KMS-11 (cell line): Measurements from ENCODE around the gene KRT16.

Experiments used
- H2AFZ ChIP-seq: fragments of 200-600 bp; sonication (generic); 2 replicates; pipeline ENCODE4 v1.6.1; 2016; ENCODE audit warnings: antibody characterized with exemption, mixed run types, low read depth
- H3K27ac ChIP-seq: fragments of 200-600 bp; sonication (generic); 2 replicates; pipeline ENCODE4 v1.6.1; 2016; ENCODE audit warnings: mild to moderate bottlenecking, mixed run types
- H3K27me3 ChIP-seq: fragments of 200-600 bp; sonication (generic); 2 replicates; pipeline ENCODE4 v1.6.1; 2017; ENCODE audit warnings: mild to moderate bottlenecking, low read depth, mixed run types, moderate library complexity; ENCODE audit not compliant: insufficient read depth
- H3K36me3 ChIP-seq: fragments of 200-600 bp; sonication (generic); 2 replicates; pipeline ENCODE4 v1.6.1; 2017; ENCODE audit warnings: mild to moderate bottlenecking, mixed run types; ENCODE audit not compliant: insufficient read depth
- H3K4me1 ChIP-seq: fragments of 200-600 bp; sonication (generic); 2 replicates; pipeline ENCODE4 v1.6.1; 2016; ENCODE audit warnings: mild to moderate bottlenecking, low read depth, mixed run types; ENCODE audit not compliant: poor library complexity, severe bottlenecking
- H3K4me2 ChIP-seq: fragments of 200-600 bp; sonication (generic); 2 replicates; pipeline ENCODE4 v1.7.0; 2016; ENCODE audit warnings: mild to moderate bottlenecking, mixed run types
- H3K4me3 ChIP-seq: fragments of 200-600 bp; sonication (generic); IDR thresholded peaks from 2 replicates; pipeline ENCODE4 v1.6.1; 2017; ENCODE audit warnings: low read depth, low read length, mixed read lengths; ENCODE audit not compliant: insufficient read depth
- H3K79me2 ChIP-seq: fragments of 200-600 bp; sonication (generic); 2 replicates; pipeline ENCODE4 v1.6.1; 2016; ENCODE audit warnings: low read depth, mixed run types; ENCODE audit not compliant: insufficient read depth
- H3K9ac ChIP-seq: fragments of 200-600 bp; sonication (generic); 2 replicates; pipeline ENCODE4 v1.6.1; 2016; ENCODE audit warnings: mild to moderate bottlenecking, mixed run types
- H4K20me1 ChIP-seq: fragments of 200-600 bp; sonication (generic); 2 replicates; pipeline ENCODE4 v1.6.1; 2016; ENCODE audit warnings: mild to moderate bottlenecking, mixed run types; ENCODE audit not compliant: insufficient read depth
- TF ChIP-seq, protein P1 (sequence below): fragments of 200-600 bp; sonication (generic); conservative IDR thresholded peaks from 2 replicates; pipeline ENCODE4 v1.6.1; 2017; ENCODE audit warnings: low read depth, mild to moderate bottlenecking, antibody characterized with exemption, low read length, moderate library complexity, mixed read lengths

Gene KRT16

DNA sequence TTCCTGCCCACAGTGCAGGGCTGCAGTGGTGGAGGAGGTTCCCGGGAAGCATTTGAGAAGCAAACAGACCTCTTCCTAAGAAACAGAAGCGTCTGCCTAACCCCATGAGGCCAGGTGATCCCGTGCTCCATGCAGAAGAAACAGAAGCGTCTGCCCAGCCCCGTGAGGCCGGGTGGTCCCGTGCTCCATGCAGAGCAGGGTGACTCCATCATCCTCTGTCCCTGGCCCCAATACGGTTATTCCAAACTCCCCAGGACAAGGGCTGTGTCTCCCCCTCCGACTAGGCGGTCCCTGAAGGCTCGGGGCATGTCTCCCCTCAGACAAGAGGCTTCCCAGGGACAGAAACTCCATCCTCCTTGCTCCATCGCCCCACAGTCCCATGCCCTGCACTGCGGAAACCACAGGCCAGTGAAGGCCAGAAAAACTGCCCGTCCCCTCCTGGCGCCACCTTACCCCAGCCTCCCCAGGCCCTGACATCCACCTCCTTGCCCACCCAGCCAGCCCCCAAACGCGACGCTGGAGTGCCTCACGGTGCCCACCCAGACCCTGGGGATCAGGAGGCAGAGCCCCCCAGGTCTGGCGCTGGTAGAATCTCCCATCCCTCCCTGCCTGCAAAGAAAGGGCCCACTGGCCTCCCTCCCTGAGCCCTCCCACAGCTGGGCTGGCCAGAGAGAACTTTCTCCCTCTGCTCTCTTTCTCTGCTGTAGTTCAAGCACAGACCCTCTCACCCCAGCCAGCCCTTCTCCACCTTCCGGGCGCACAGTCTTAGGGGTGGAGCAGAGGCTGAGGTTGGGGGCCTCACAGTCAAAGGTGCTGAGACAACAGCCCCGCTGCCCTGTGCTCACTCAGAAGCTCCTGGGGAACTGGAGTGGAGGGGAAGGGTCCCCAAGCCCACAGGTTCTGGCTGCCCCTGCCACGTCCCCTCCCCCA, 42.4 kb upstream of the KRT16 start:
- H3K9ac ChIP-seq = no peak overlapping the region
- H3K4me3 ChIP-seq = no peak overlapping the region
- no peaks in the 10 kb centered on the region for H3K27me3 ChIP-seq
- H3K36me3 ChIP-seq = no peaks in the 10 kb centered on the region
- TF ChIP-seq, protein P1, sequence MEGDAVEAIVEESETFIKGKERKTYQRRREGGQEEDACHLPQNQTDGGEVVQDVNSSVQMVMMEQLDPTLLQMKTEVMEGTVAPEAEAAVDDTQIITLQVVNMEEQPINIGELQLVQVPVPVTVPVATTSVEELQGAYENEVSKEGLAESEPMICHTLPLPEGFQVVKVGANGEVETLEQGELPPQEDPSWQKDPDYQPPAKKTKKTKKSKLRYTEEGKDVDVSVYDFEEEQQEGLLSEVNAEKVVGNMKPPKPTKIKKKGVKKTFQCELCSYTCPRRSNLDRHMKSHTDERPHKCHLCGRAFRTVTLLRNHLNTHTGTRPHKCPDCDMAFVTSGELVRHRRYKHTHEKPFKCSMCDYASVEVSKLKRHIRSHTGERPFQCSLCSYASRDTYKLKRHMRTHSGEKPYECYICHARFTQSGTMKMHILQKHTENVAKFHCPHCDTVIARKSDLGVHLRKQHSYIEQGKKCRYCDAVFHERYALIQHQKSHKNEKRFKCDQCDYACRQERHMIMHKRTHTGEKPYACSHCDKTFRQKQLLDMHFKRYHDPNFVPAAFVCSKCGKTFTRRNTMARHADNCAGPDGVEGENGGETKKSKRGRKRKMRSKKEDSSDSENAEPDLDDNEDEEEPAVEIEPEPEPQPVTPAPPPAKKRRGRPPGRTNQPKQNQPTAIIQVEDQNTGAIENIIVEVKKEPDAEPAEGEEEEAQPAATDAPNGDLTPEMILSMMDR = no peak
- no peak overlapping the region for H3K27ac ChIP-seq
- no peaks in the 10 kb centered on the region for H3K4me1 ChIP-seq
- H3K79me2 ChIP-seq = no peaks in the 10 kb centered on the region
- no peak overlapping the region for H3K4me2 ChIP-seq
- H4K20me1 ChIP-seq = no peaks in the 10 kb centered on the region
- no peak overlapping the region for H2AFZ ChIP-seq

DNA sequence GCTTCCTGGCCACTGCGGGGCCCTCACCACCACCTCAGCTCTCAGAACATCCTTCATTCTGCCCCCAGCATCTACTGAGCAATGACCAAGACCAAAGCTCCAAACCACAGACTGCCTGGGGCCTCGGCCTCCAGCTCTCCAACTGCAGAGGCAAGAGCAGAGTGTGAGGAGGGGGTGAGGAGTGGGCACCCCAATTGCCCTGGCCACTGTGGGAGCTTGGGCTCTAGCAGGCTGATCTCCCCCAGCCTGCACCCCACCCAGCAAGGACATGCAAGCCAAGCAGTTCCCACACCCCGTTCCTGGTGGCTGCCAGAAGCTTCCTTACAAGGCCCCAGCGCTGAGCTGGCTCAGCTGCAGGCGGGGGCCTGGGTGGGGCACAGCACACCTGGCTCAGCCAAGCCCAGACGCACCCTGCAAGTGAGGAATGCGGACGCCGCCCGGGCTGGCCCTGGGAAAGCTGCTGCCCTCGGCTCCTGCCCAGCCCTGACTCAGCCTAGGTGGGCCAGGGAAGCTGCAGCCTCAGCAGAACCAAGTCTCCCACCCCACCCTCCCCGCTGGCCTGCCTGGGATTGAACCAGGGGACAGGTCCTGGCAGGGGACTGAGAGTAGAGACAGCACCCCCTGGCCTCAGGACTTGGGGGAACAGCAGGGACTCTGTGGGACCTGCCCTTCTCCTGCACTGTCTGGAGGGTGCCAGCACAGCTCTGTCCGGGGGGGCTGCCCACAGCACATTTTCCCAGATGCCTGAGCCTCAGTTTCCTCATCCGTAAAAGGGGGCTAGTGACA, 41.5 kb upstream of the KRT16 start:
- no peaks in the 10 kb centered on the region for H3K27me3 ChIP-seq
- no peak overlapping the region for H3K4me3 ChIP-seq
- H3K36me3 ChIP-seq = no peaks in the 10 kb centered on the region
- no peaks in the 10 kb centered on the region for H3K4me1 ChIP-seq
- no peaks in the 10 kb centered on the region for H4K20me1 ChIP-seq
- TF ChIP-seq, protein P1 = no peak
- H3K27ac ChIP-seq = no peak overlapping the region
- no peaks in the 10 kb centered on the region for H3K79me2 ChIP-seq
- H3K9ac ChIP-seq = no peak overlapping the region
- H2AFZ ChIP-seq = no peak overlapping the region
- H3K4me2 ChIP-seq = no peak overlapping the region

DNA sequence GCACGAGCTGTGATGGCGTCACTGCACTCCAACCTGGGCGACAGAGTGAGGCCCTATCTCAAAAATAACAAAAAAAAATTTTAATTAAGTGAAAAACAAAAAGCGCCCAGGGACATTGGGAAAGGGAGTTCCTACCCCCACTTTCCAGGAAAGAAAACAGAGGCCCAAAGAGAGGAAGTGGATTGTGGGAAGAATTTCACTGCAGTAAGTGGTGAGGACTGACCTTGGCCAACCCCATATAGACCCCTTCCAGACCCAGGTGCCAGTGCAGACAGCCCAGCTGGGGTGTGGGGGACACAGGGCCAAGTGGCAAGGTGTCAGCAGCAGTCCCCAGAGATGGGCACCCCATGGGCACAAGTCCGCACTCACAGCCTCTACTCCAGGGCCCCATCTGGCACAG, 40.9 kb upstream of the KRT16 start:
- H3K27ac ChIP-seq = no peak overlapping the region
- no peaks in the 10 kb centered on the region for H3K27me3 ChIP-seq
- H3K79me2 ChIP-seq = no peaks in the 10 kb centered on the region
- no peak overlapping the region for H2AFZ ChIP-seq
- H4K20me1 ChIP-seq = no peaks in the 10 kb centered on the region
- no peak overlapping the region for H3K4me2 ChIP-seq
- no peaks in the 10 kb centered on the region for H3K36me3 ChIP-seq
- H3K9ac ChIP-seq = no peak overlapping the region
- peaks cover under 1% of the 10 kb centered on the region for H3K4me1 ChIP-seq
- no peak overlapping the region for H3K4me3 ChIP-seq
- TF ChIP-seq, protein P1 = no peak

DNA sequence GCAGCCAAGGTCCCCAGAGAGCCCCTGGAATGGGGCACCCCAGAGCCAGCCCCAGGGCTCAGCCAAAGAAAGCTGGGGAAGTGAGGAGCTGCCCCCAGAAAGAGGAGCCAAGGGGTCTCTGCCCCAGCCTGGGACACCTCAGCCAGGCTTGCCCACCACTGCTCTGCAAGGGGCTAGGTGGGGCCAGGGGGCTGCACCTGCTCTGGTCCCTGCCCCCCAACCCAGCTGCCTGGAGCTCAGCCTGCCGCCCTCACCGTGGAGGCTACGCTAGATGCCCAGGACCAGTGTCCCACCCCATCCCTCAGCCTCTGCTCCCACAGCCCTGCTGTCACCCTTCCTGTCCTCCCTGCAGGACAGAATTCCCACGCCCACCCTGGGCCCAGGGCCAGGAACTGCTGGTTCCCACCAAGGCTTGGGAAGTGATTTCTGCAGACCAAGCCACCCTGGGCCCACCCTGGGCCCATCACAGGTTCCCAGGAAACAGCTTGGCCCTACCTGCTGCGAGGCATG, 39.9 kb upstream of the KRT16 start:
- Histone ChIP-seq H3K4me1 (peaks cover 9% of the 10 kb centered on the region), H2AFZ (no peak overlapping the region), H3K4me2 (no peak overlapping the region), H3K9ac (no peak overlapping the region), H3K4me3 (no peak overlapping the region), H4K20me1 (no peaks in the 10 kb centered on the region), H3K27me3 (no peaks in the 10 kb centered on the region), H3K79me2 (no peaks in the 10 kb centered on the region), H3K36me3 (no peaks in the 10 kb centered on the region), H3K27ac (no peak overlapping the region)
- TF ChIP-seq, protein P1 = no peak
